ENCODE results near the gene FIGNL2.

- no peak for TF ChIP-seq CTCF (optimal IDR thresholded peaks at IDR 0.05 in 1 of 3, IDR thresholded peaks at IDR 0.05 in 1 of 3, conservative IDR thresholded peaks at IDR 0.05 in 1 of 3; ENCODE audit: extremely low read depth in 1 of 3, insufficient read depth in 2 of 3, low read length in 3 of 3)
- TF ChIP-seq EZH2 (IDR thresholded peaks at IDR 0.05; ENCODE audit: low read length): peak; percentile 86
Observed at GRCh38 chr12:51846911-51847642, 1.4 kb downstream of the FIGNL2 start.
